GM23248 (cell line): Measurements from ENCODE around the gene CPM.

ENCODE experiments used
- EZH2 ChIP-seq: fragments of 200-600 bp; sonication (generic); IDR thresholded peaks from 2 replicates; pipeline ENCODE4 v1.6.1; 2018; ENCODE audit warnings: antibody characterized with exemption, mild to moderate bottlenecking; ENCODE audit not compliant: insufficient read depth, poor library complexity, severe bottlenecking
- EZH2phosphoT487 ChIP-seq: fragments of 200-600 bp; sonication (generic); IDR thresholded peaks from 2 replicates; pipeline ENCODE4 v1.6.1; 2018; ENCODE audit warnings: antibody characterized with exemption, moderate library complexity, mild to moderate bottlenecking, low read depth; ENCODE audit not compliant: insufficient read depth

- TF ChIP-seq EZH2 = no peak
- no peak for TF ChIP-seq EZH2phosphoT487
These were observed 101.0 kb downstream of the CPM start for GRCh38 chr12:68831751-68832503.
